Measurements from ENCODE around the gene C6orf120.

DNA sequence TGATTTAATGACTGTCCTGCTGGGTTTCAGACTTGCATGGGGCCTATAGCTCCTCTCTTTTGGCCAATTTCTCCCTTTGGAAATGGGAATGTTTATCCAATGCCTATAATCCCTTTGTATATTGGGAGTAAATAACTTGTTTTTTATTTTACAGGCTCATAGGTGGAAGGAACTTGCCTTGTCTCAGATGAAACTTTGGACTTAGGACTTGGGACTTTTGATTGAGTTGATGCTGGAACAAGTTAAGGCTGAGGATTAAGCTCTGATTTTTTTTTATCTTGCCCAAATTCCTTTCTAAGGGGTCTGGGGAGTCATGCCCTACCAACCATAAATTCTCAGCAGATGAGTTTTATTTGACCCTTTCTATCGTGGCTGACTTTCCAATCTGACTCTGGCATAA is 23.6 kb upstream of the C6orf120 start:
- TF ChIP-seq POLR2AphosphoS5 (IDR thresholded peaks at IDR 0.05) (no peak), POLR2A (IDR thresholded peaks at IDR 0.05) (no peak)
